OCI-LY1 (cell line): Measurements from ENCODE around the gene THOC7.

Source experiments
- H2AFZ ChIP-seq: fragments of 200-600 bp; sonication (generic), shearing (Covaris generic); 2 replicates; pipeline ENCODE4 v1.6.0; 2014; ENCODE audit warnings: antibody characterized with exemption, mild to moderate bottlenecking, low read length
- H3F3A ChIP-seq: fragments of 200-600 bp; sonication (generic), shearing (Covaris generic); 2 replicates; pipeline ENCODE4 v1.6.0; 2014; ENCODE audit warnings: mild to moderate bottlenecking, antibody characterized with exemption, low read length, moderate library complexity; ENCODE audit not compliant: insufficient read depth
- H3K27ac ChIP-seq: fragments of 200-600 bp; sonication (generic); 2 replicates; pipeline ENCODE4 v1.5.1; 2014; ENCODE audit warnings: low read length, mixed run types, mild to moderate bottlenecking, low read depth; ENCODE audit not compliant: poor library complexity, severe bottlenecking
- H3K27me3 ChIP-seq: fragments of 200-600 bp; sonication (generic); 2 replicates; pipeline ENCODE4 v1.6.0; 2014; ENCODE audit warnings: antibody characterized with exemption, mild to moderate bottlenecking, low read length, moderate library complexity; ENCODE audit not compliant: insufficient read depth
- H3K36me3 ChIP-seq: fragments of 200-600 bp; sonication (generic); 2 replicates; pipeline ENCODE4 v1.6.1; 2014; ENCODE audit warnings: mild to moderate bottlenecking, antibody characterized with exemption, low read length, moderate library complexity, mixed read lengths; ENCODE audit not compliant: insufficient read depth
- H3K4me1 ChIP-seq: fragments of 200-600 bp; sonication (generic); 2 replicates; pipeline ENCODE4 v1.5.1; 2014; ENCODE audit warnings: mild to moderate bottlenecking, low read length, moderate library complexity; ENCODE audit not compliant: insufficient read depth, severe bottlenecking
- H3K4me2 ChIP-seq: fragments of 200-600 bp; sonication (generic), shearing (Covaris generic); 2 replicates; pipeline ENCODE4 v1.6.1; 2014; ENCODE audit warnings: low read length
- H3K4me3 ChIP-seq: fragments of 200-600 bp; sonication (generic); 2 replicates; pipeline ENCODE4 v1.5.1; 2014; ENCODE audit warnings: low read length, low read depth, mild to moderate bottlenecking, mixed read lengths; ENCODE audit not compliant: poor library complexity, severe bottlenecking
- H3K79me2 ChIP-seq: fragments of 200-600 bp; shearing (Covaris generic); 2 replicates; pipeline ENCODE4 v1.6.1; 2016; ENCODE audit warnings: mixed run types, low read length, mixed read lengths; ENCODE audit not compliant: insufficient read depth
- H3K9ac ChIP-seq: fragments of 200-600 bp; sonication (generic), shearing (Covaris generic); 2 replicates; pipeline ENCODE4 v1.6.1; 2014; ENCODE audit warnings: mild to moderate bottlenecking, low read length, mixed read lengths
- H3K9me2 ChIP-seq: fragments of 200-600 bp; sonication (generic), shearing (Covaris generic); 2 replicates; pipeline ENCODE4 v1.6.1; 2014; ENCODE audit warnings: low read depth, mild to moderate bottlenecking, low read length, mixed read lengths
- H3K9me3 ChIP-seq: fragments of 200-600 bp; shearing (Covaris generic); 2 replicates; pipeline ENCODE4 v1.6.1; 2014; ENCODE audit warnings: low read length, mixed read lengths
- H4K20me1 ChIP-seq: fragments of 200-600 bp; sonication (generic), shearing (Covaris generic); 2 replicates; pipeline ENCODE4 v1.6.0; 2016; ENCODE audit warnings: mild to moderate bottlenecking, low read length; ENCODE audit not compliant: insufficient read depth
- EZH2 ChIP-seq: fragments of 200-600 bp; sonication (generic), shearing (Covaris generic); IDR thresholded peaks from 2 replicates; pipeline ENCODE4 v1.8.0; 2017; ENCODE audit warnings: borderline replicate concordance, mixed run types, mild to moderate bottlenecking, antibody characterized with exemption, low read length, moderate library complexity, mixed read lengths
- TF ChIP-seq, protein P1 (sequence below): fragments of 200-600 bp; sonication (generic), shearing (Covaris generic); IDR thresholded peaks from 2 replicates; pipeline ENCODE4 v1.5.1; 2017; ENCODE audit warnings: mild to moderate bottlenecking, antibody characterized with exemption, low read length, moderate library complexity, mixed read lengths

THOC7 gene

DNA sequence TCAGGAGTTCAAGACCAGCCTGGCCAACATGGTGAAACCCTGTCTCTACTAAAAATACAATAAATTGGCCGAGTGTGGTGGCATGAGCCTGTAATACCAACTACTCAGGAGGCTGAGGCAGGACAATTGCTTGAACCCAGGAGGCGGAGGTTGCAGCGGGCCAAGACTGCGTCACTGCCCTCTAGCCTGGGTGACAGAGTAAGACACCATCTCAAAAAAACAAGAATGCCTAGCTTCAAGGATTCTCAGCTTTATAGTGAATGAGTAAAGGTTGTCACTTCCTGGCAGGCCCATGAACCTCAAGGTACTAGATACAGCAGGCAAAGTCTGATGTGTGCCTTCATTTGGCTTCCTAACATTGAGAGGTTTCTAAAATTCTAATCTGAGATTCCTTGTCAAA is 14.4 kb downstream of the THOC7 start:
- H3K9me3 ChIP-seq = no peaks in the 10 kb centered on the region
- no peaks in the 10 kb centered on the region for H3K27me3 ChIP-seq
- peaks cover 30% of the 10 kb centered on the region for H3K79me2 ChIP-seq
- H3K36me3 ChIP-seq = peaks cover 17% of the 10 kb centered on the region
- H3K4me3 ChIP-seq = no peak overlapping the region
- H3K9ac ChIP-seq = no peak overlapping the region
- H3K4me2 ChIP-seq = no peak overlapping the region
- H3K9me2 ChIP-seq = no peaks in the 10 kb centered on the region
- H3K4me1 ChIP-seq = no peaks in the 10 kb centered on the region
- no peaks in the 10 kb centered on the region for H3F3A ChIP-seq
- no peaks in the 10 kb centered on the region for H4K20me1 ChIP-seq
- H3K27ac ChIP-seq = no peak overlapping the region
- TF ChIP-seq EZH2 = no peak
- TF ChIP-seq, protein P1, sequence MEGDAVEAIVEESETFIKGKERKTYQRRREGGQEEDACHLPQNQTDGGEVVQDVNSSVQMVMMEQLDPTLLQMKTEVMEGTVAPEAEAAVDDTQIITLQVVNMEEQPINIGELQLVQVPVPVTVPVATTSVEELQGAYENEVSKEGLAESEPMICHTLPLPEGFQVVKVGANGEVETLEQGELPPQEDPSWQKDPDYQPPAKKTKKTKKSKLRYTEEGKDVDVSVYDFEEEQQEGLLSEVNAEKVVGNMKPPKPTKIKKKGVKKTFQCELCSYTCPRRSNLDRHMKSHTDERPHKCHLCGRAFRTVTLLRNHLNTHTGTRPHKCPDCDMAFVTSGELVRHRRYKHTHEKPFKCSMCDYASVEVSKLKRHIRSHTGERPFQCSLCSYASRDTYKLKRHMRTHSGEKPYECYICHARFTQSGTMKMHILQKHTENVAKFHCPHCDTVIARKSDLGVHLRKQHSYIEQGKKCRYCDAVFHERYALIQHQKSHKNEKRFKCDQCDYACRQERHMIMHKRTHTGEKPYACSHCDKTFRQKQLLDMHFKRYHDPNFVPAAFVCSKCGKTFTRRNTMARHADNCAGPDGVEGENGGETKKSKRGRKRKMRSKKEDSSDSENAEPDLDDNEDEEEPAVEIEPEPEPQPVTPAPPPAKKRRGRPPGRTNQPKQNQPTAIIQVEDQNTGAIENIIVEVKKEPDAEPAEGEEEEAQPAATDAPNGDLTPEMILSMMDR = no peak
- no peak overlapping the region for H2AFZ ChIP-seq

DNA sequence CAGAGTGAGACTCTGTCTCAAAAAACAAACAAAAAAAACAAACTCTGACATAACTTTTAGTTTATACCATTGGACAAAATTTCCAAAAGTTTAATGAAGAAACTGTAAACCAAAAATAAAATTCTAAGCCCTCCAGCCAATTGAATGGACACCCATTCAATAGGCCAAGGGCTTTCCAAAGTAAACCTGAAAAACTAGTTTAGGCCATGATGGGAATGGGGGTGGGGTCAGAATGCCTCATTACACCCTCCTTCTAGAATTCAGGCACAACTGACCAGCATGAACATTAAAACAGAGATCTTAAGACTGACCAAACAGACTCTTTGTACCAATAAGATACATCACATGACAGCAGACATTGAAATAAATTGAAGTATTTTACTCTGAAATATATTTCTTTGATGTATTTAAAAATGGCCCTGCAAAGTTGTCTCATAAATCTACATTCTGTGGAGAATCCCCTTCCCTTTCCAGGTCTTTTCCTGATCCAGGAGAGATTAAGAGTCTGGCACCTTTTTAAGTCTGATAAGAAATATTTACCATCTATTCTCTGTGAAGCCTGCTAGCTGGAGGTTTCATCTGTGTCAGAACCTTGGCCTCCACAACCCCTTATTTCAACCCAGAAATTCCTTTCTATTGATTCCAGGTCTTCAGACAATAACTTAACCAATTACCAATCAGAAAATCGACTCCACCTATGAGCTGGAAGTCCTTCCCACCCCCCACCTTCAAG is 15.7 kb downstream of the THOC7 start:
- peaks cover 21% of the 10 kb centered on the region for H3K79me2 ChIP-seq
- no peaks in the 10 kb centered on the region for H3K27me3 ChIP-seq
- H3K9me3 ChIP-seq = no peaks in the 10 kb centered on the region
- H3K4me1 ChIP-seq = no peaks in the 10 kb centered on the region
- H4K20me1 ChIP-seq = no peaks in the 10 kb centered on the region
- H3F3A ChIP-seq = no peaks in the 10 kb centered on the region
- no peak overlapping the region for H3K9ac ChIP-seq
- H3K4me3 ChIP-seq = no peak overlapping the region
- no peaks in the 10 kb centered on the region for H3K9me2 ChIP-seq
- no peak overlapping the region for H3K27ac ChIP-seq
- TF ChIP-seq, protein P1 = no peak
- no peak for TF ChIP-seq EZH2
- no peak overlapping the region for H3K4me2 ChIP-seq
- peaks cover 17% of the 10 kb centered on the region for H3K36me3 ChIP-seq
- H2AFZ ChIP-seq = no peak overlapping the region

DNA sequence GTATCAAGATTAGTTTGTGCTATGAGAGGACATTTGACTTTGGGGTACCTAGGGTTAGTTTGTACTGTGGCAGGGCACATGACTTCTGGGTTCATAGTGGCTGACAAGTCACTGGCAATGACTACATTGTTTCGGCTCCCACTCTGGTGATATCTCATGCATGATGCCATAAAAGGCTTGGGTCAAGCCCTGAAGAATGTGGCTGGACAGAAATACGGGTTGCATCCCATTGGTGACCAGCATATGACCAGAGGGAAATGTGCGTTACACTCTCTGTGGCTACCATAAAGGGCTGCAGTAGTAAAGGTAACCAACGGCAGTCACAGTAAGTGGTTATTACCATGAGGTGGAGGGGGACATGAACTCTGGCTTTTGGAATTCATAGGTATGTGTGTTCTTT is 18.4 kb downstream of the THOC7 start:
- Histone ChIP-seq H3K9me3 (no peaks in the 10 kb centered on the region), H3K9ac (no peak overlapping the region), H3K9me2 (no peaks in the 10 kb centered on the region), H3K4me3 (no peak overlapping the region), H4K20me1 (no peaks in the 10 kb centered on the region), H3K79me2 (peaks cover 21% of the 10 kb centered on the region), H3K4me1 (no peaks in the 10 kb centered on the region), H3K36me3 (no peaks in the 10 kb centered on the region; the same call in none of the 2 replicates), H2AFZ (no peak overlapping the region), H3K4me2 (no peak overlapping the region), H3K27me3 (no peaks in the 10 kb centered on the region), H3K27ac (no peak overlapping the region), H3F3A (no peaks in the 10 kb centered on the region)
- TF ChIP-seq, protein P1 = no peak
- no peak for TF ChIP-seq EZH2
